HEK293T (cell line): Measurements from ENCODE around the gene E2F1.
"Not testable (repeated sequence)": the region's sequence is repeated elsewhere in the genome, so short reads cannot be mapped to it uniquely, and the experiment has no call there.

Experiments
- CTCF ChIA-PET: fragments of 350-600 bp; formaldehyde crosslinking; extraction: SDS; loops from one replicate; lab custom pipeline; 2021; ENCODE audit warnings: antibody characterized with exemption, inconsistent platforms; lab: Yijun Ruan, JAX
- POLR2A ChIA-PET: fragments of 350-600 bp; formaldehyde crosslinking; extraction: SDS; loops from one replicate; lab custom pipeline; 2020; ENCODE audit warnings: antibody characterized with exemption, inconsistent platforms; lab: Yijun Ruan, JAX
- DNase-seq: peaks from one replicate; pipeline ENCODE4 v3.0.0; 2012; ENCODE audit warnings: mixed read lengths; ENCODE audit errors: extremely low spot score
- ARNT ChIP-seq: fragments of 450-650 bp; IDR thresholded peaks from 2 replicates; pipeline ENCODE4 v1.6.1; 2017; ENCODE audit warnings: mild to moderate bottlenecking
- CTBP1 ChIP-seq: fragments of 450-650 bp; IDR thresholded peaks from 2 replicates; pipeline ENCODE4 v1.6.1; 2016; ENCODE audit warnings: borderline replicate concordance
- ELF4 ChIP-seq: fragments of 450-650 bp; IDR thresholded peaks from 2 replicates; pipeline ENCODE4 v1.6.1; 2017; ENCODE audit warnings: antibody characterized with exemption
- FOXA1 ChIP-seq: fragments of 450-650 bp; IDR thresholded peaks from 2 replicates; pipeline ENCODE4 v1.6.1; 2016; ENCODE audit warnings: mild to moderate bottlenecking
- FOXK2 ChIP-seq: fragments of 450-650 bp; IDR thresholded peaks from 2 replicates; pipeline ENCODE4 v1.6.1; 2016; ENCODE audit warnings: mild to moderate bottlenecking
- FOXM1 ChIP-seq: fragments of 450-650 bp; IDR thresholded peaks from 2 replicates; pipeline ENCODE4 v1.6.1; 2017; ENCODE audit warnings: mild to moderate bottlenecking, borderline replicate concordance
- HDGF ChIP-seq: fragments of 450-650 bp; IDR thresholded peaks from 2 replicates; pipeline ENCODE4 v1.6.1; 2017; ENCODE audit warnings: antibody characterized with exemption, borderline replicate concordance
- L3MBTL2 ChIP-seq: fragments of 450-650 bp; conservative IDR thresholded peaks from 2 replicates; pipeline ENCODE4 v1.6.1; 2016; ENCODE audit warnings: mild to moderate bottlenecking
- LEF1 ChIP-seq: fragments of 450-650 bp; IDR thresholded peaks from 2 replicates; pipeline ENCODE4 v1.6.1; 2017; ENCODE audit warnings: mild to moderate bottlenecking, borderline replicate concordance
- NFRKB ChIP-seq: fragments of 450-650 bp; IDR thresholded peaks from 2 replicates; pipeline ENCODE4 v1.6.1; 2016; ENCODE audit warnings: mild to moderate bottlenecking, moderate library complexity
- PKNOX1 ChIP-seq: fragments of 450-650 bp; IDR thresholded peaks from 2 replicates; pipeline ENCODE4 v1.6.1; 2016
- SP1 ChIP-seq: fragments of 450-650 bp; IDR thresholded peaks from 2 replicates; pipeline ENCODE4 v1.6.1; 2017
- SUZ12 ChIP-seq: fragments of 450-650 bp; IDR thresholded peaks from 2 replicates; pipeline ENCODE4 v1.6.1; 2016; ENCODE audit warnings: mild to moderate bottlenecking
- TARDBP ChIP-seq: fragments of 450-650 bp; IDR thresholded peaks from 2 replicates; pipeline ENCODE4 v1.6.1; 2016
- ZNF384 ChIP-seq: fragments of 450-650 bp; IDR thresholded peaks from 2 replicates; pipeline ENCODE4 v1.6.1; 2016

Gene E2F1

GRCh38 chr20:33703498-33704137, 17.4 kb upstream of the E2F1 start:
- no peak for DNase-seq
- ChIA-PET CTCF (interaction anchor here (1.1 kb wide), 1 partner anchor 9 kb away, joined by 3 read pairs; no protein-coding TSS in a partner anchor), POLR2A (interaction anchor here (0.8 to 1.7 kb wide), 3 partner anchors 9 to 28 kb away, joined by 3 to 4 read pairs (median 4); partner anchors contain the start of gene PXMP4)
- TF ChIP-seq FOXM1 = no peak
- TF ChIP-seq CTBP1 = no peak
- no peak for TF ChIP-seq HDGF

GRCh38 chr20:33702861-33703260, 16.7 kb upstream of the E2F1 start:
- TF ChIP-seq ELF4 = no peak
- no peak for TF ChIP-seq L3MBTL2
- TF ChIP-seq ZNF384 = no peak
- TF ChIP-seq LEF1 = no peak
- no peak for TF ChIP-seq FOXK2
- TF ChIP-seq SP1 = no peak
- TF ChIP-seq FOXA1 = no peak
- no peak for TF ChIP-seq HDGF
- TF ChIP-seq TARDBP = no peak
- TF ChIP-seq SUZ12 = no peak
- no peak for TF ChIP-seq CTBP1
- no peak for TF ChIP-seq NFRKB
- no peak for TF ChIP-seq FOXM1
- no peak for TF ChIP-seq ARNT
- TF ChIP-seq PKNOX1 = no peak
- no peak for DNase-seq
- CTCF ChIA-PET = no interaction called here
- POLR2A ChIA-PET = no interaction called here

- ChIA-PET CTCF (no interaction called here), POLR2A (no interaction called here)
- TF ChIP-seq PKNOX1 (no peak), LEF1 (no peak), CTBP1 (no peak), SUZ12 (no peak), L3MBTL2 (no peak), HDGF (no peak), FOXK2 (no peak), ELF4 (no peak), ARNT (no peak)
- no peak for DNase-seq
Measured at GRCh38 chr20:33701629-33702450, 15.7 kb upstream of the E2F1 start.

GRCh38 chr20:33700696-33701441, 14.7 kb upstream of the E2F1 start:
- DNase-seq, POLR2A ChIA-PET, CTCF ChIA-PET: not testable (repeated sequence)

GRCh38 chr20:33698966-33699365, 12.8 kb upstream of the E2F1 start:
- POLR2A ChIA-PET, CTCF ChIA-PET, DNase-seq: not testable (repeated sequence)

- DNase-seq = no peak
- ChIA-PET CTCF (no interaction called here), POLR2A (no interaction called here)
- TF ChIP-seq LEF1 (no peak), HDGF (no peak), PKNOX1 (no peak), FOXA1 (no peak), ELF4 (no peak), SUZ12 (no peak), NFRKB (no peak)
Measured at GRCh38 chr20:33697129-33697528, 10.9 kb upstream of the E2F1 start.

- DNase-seq = no peak
- CTCF ChIA-PET = no interaction called here
- POLR2A ChIA-PET = no interaction called here
- TF ChIP-seq NFRKB = no peak
- no peak for TF ChIP-seq ELF4
- TF ChIP-seq LEF1 = no peak
- no peak for TF ChIP-seq ARNT
- no peak for TF ChIP-seq FOXM1
Measured at GRCh38 chr20:33696448-33696847, 10.3 kb upstream of the E2F1 start.
